ENCODE data around the gene HLA-DQA1.
"Not testable (repeated sequence)": the region's sequence is repeated elsewhere in the genome, so short reads cannot be mapped to it uniquely, and the experiment has no call there.

HLA-DQA1 gene

GRCh38 chr6:32642720-32643106, 5.5 kb downstream of the HLA-DQA1 start:
- no peak for DNase-seq (ENCODE audit: low read depth in 2 of 2)
- no peak overlapping the region for H3K4me3 ChIP-seq (replicated peaks in 1 of 2; ENCODE audit: low read depth in 2 of 2, low read length in 2 of 2)
- TF ChIP-seq CTCF (IDR thresholded peaks at IDR 0.05; ENCODE audit: low read depth, low read length): no peak

- no peak for TF ChIP-seq CTCF (IDR thresholded peaks at IDR 0.05; ENCODE audit: low read depth, low read length)
- H3K4me3 ChIP-seq (replicated peaks in 1 of 2; ENCODE audit: low read depth in 2 of 2, low read length in 2 of 2): no peak overlapping the region
- no peak for DNase-seq (ENCODE audit: low read depth in 2 of 2)
Observed at GRCh38 chr6:32643904-32644303, 6.7 kb downstream of the HLA-DQA1 start.

GRCh38 chr6:32645047-32645703, 8.0 kb downstream of the HLA-DQA1 start:
- DNase-seq (ENCODE audit: low read depth in 2 of 2): no peak
- TF ChIP-seq CTCF (IDR thresholded peaks at IDR 0.05; ENCODE audit: low read depth, low read length): no peak
- no peak overlapping the region for H3K4me3 ChIP-seq (replicated peaks in 1 of 2; ENCODE audit: low read depth in 2 of 2, low read length in 2 of 2)

GRCh38 chr6:32655203-32655710, 18.1 kb downstream of the HLA-DQA1 start:
- DNase-seq (ENCODE audit: low read depth in 2 of 2): no peak
- no peak overlapping the region for H3K4me3 ChIP-seq (replicated peaks in 1 of 2; ENCODE audit: low read depth in 2 of 2, low read length in 2 of 2)
- no peak for TF ChIP-seq CTCF (IDR thresholded peaks at IDR 0.05; ENCODE audit: low read depth, low read length)

GRCh38 chr6:32657329-32657728, 20.1 kb downstream of the HLA-DQA1 start:
- not testable (repeated sequence) for DNase-seq (ENCODE audit: low read depth in 2 of 2); H3K4me3 ChIP-seq (replicated peaks in 1 of 2; ENCODE audit: low read depth in 2 of 2, low read length in 2 of 2)

GRCh38 chr6:32657819-32658218, 20.6 kb downstream of the HLA-DQA1 start:
- not testable (repeated sequence) for H3K4me3 ChIP-seq (replicated peaks in 1 of 2; ENCODE audit: low read depth in 2 of 2, low read length in 2 of 2); DNase-seq (ENCODE audit: low read depth in 2 of 2)

GRCh38 chr6:32658268-32658897, 21.2 kb downstream of the HLA-DQA1 start:
- H3K4me3 ChIP-seq (replicated peaks in 1 of 2; ENCODE audit: low read depth in 2 of 2, low read length in 2 of 2): no peak overlapping the region
- DNase-seq (ENCODE audit: low read depth in 2 of 2): no peak
- no peak for TF ChIP-seq CTCF (IDR thresholded peaks at IDR 0.05; ENCODE audit: low read depth, low read length)
